Measurements from ENCODE around the gene ASB2.

Gene ASB2

DNA sequence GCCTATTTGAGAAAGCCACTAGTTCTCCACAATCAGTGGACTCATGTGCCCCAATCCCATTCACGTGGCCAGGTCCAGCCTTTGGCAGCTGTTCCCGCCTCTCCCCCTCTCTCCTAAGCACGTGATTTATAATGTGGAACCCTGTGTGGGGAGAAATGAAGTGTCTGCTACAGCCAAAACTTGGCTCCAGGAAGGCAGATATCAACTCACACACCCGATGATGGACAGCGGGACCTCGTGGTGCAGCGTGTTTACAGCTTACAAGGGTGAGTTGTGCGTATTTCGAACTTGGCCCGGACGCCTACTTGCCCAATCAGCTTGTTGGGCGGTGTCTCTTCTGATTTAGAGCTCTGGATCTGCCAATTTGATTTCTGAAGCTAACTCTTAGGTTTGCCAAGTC is 87.4 kb downstream of the ASB2 start:
- no peak for TF ChIP-seq CTCF (conservative IDR thresholded peaks at IDR 0.05)
- no peak for TF ChIP-seq ZFX (IDR thresholded peaks at IDR 0.05)
- H3K27ac ChIP-seq: no peak overlapping the region

- TF ChIP-seq CTCF (conservative IDR thresholded peaks at IDR 0.05): no peak
- no peak for TF ChIP-seq ZFX (IDR thresholded peaks at IDR 0.05)
Measured at GRCh38 chr14:93884950-93885349, 91.4 kb downstream of the ASB2 start.

More at GRCh38 chr14:93884950-93885349, 91.4 kb downstream of the ASB2 start:
- no peak overlapping the region for H3K27ac ChIP-seq
